K562 (cell line): ENCODE data around the gene ACAD8. TPM values are rescaled to one million over a fixed set of nuclear protein-coding genes. Genes with fewer than 3 reads are reported as not detected.

ENCODE experiments used
- ATAC-seq: fragments of 200-7000 bp; cut with Tn5 transposase; 3 replicates; pipeline ENCODE4 v1.9.1; 2020; ENCODE audit warnings: moderate library complexity
- BruUV-seq: library from RNA; stranded (reverse); fragments of 400-500 nt; replicated peaks from 2 replicates; lab custom pipeline; 2021; lab: Mats Ljungman, UMichigan
- CTCF ChIA-PET: fragments of 300-600 bp; formaldehyde crosslinking; extraction: SDS; loops from one replicate; lab custom pipeline; 2021; ENCODE audit warnings: low intra/inter-chr PET ratio; lab: Yijun Ruan, JAX
- POLR2A ChIA-PET: fragments of 300-600, 350-650 bp; sonication (Branson Sonifier 250); formaldehyde crosslinking; extraction: SDS; loops from one replicate; lab custom pipeline; 2021; ENCODE audit warnings: antibody characterized with exemption, inconsistent platforms; lab: Yijun Ruan, JAX
- DNase-seq, 4 experiments: peaks; one replicate each; pipeline versions ENCODE4 v3.0.0 to v3.0.0-alpha.2; 2011 to 2018; ENCODE audit warnings: low spot score in 3 of 4, mixed read lengths in 3 of 4; ENCODE audit errors: extremely low read depth in 1 of 4
- FAIRE-seq: peaks from 2 replicates; lab custom pipeline; 2011; peaks lifted over from hg19 to GRCh38; lab: Jason Lieb, UNC
- H2AFZ ChIP-seq: 2 replicates; pipeline ENCODE4 v1.6.0; 2011; ENCODE audit warnings: low read depth, low read length, control low read depth, inconsistent platforms
- H3K27ac ChIP-seq: fragments of 200-600 bp; 3 replicates; pipeline ENCODE4 v1.8.0; 2011; ENCODE audit warnings: low read depth, mild to moderate bottlenecking, control low read depth, inconsistent platforms, low read length, moderate library complexity, mixed read lengths; ENCODE audit errors: extremely low read depth
- H3K27me3 ChIP-seq, 2 experiments: fragments of 300-600 bp in 1 of 2; 2 replicates in 1 of 2; 3 replicates in 1 of 2; pipeline versions ENCODE4 v1.6.0 to v1.8.0; 2011; ENCODE audit warnings: inconsistent platforms in 2 of 2, low read length in 2 of 2, mild to moderate bottlenecking in 1 of 2, mixed read lengths in 1 of 2, moderate library complexity in 1 of 2; ENCODE audit not compliant: control insufficient read depth in 2 of 2, insufficient read depth in 2 of 2
- H3K36me3 ChIP-seq: fragments of 300-600 bp; 3 replicates; pipeline ENCODE4 v1.8.0; 2011; ENCODE audit warnings: mild to moderate bottlenecking, low read length, inconsistent platforms; ENCODE audit not compliant: control insufficient read depth, insufficient read depth
- H3K4me1 ChIP-seq, 2 experiments: fragments of 200-600 bp in 1 of 2; replicated peaks in 1 of 2; 2 replicates in 1 of 2; 3 replicates in 1 of 2; pipeline versions ENCODE4 v1.5.1 to v1.8.0; 2011; ENCODE audit warnings: inconsistent platforms in 2 of 2, low read length in 2 of 2, mild to moderate bottlenecking in 1 of 2, mixed read lengths in 1 of 2, moderate library complexity in 1 of 2; ENCODE audit not compliant: control insufficient read depth in 2 of 2, insufficient read depth in 2 of 2
- H3K4me2 ChIP-seq: 2 replicates; pipeline ENCODE4 v1.6.1; 2011; ENCODE audit warnings: low read length, control low read depth, inconsistent platforms, mixed read lengths; ENCODE audit not compliant: insufficient read depth
- H3K4me3 ChIP-seq: fragments of 200-600 bp; sonication (generic), shearing (Covaris generic); 2 replicates; pipeline ENCODE4 v1.5.1; 2016; ENCODE audit warnings: control low read depth, inconsistent platforms
- H3K79me2 ChIP-seq: fragments of 200-600 bp; 3 replicates; pipeline ENCODE4 v1.8.0; 2011; ENCODE audit warnings: low read length, inconsistent platforms; ENCODE audit not compliant: control insufficient read depth, insufficient read depth
- H3K9ac ChIP-seq, 2 experiments: 2 replicates each; pipeline versions ENCODE4 v1.6.0 to v1.6.1; 2011; ENCODE audit warnings: low read depth in 2 of 2, low read length in 2 of 2, control low read depth in 1 of 2, inconsistent platforms in 1 of 2, mild to moderate bottlenecking in 1 of 2, mixed read lengths in 1 of 2; ENCODE audit not compliant: insufficient read depth in 1 of 2
- H3K9me1 ChIP-seq: one replicate; pipeline ENCODE4 v1.6.0; 2011; ENCODE audit warnings: inconsistent platforms, mild to moderate bottlenecking, low read length, moderate library complexity; ENCODE audit not compliant: control insufficient read depth, insufficient read depth
- H3K9me3 ChIP-seq: replicated peaks from 2 replicates; pipeline ENCODE4 v1.5.1; 2011; ENCODE audit warnings: low read depth, low read length, inconsistent platforms; ENCODE audit not compliant: control insufficient read depth, insufficient read depth
- H4K20me1 ChIP-seq: replicated peaks from 2 replicates; pipeline ENCODE4 v1.6.1; 2011; ENCODE audit warnings: low read length, inconsistent platforms, mixed read lengths; ENCODE audit not compliant: control insufficient read depth, insufficient read depth
- HEY1 ChIP-seq: fragments of 250-450 bp; sonication (Bioruptor Pico); IDR thresholded peaks from 2 replicates; pipeline ENCODE4 v1.5.0; 2020; ENCODE audit warnings: mild to moderate bottlenecking, moderate library complexity, borderline replicate concordance
- HMGN3 ChIP-seq: IDR thresholded peaks from 2 replicates; pipeline ENCODE4 v1.6.1; 2011; ENCODE audit warnings: borderline replicate concordance, low read depth, mild to moderate bottlenecking, mixed read lengths, low read length; ENCODE audit not compliant: insufficient read length; ENCODE audit errors: extremely low read depth
- SP1 ChIP-seq: sonication (generic); formaldehyde crosslinking; IDR thresholded peaks from 2 replicates; pipeline ENCODE4 v1.8.1; 2022; ENCODE audit warnings: mild to moderate bottlenecking, missing genetic modification reagents
- WGBS: fragments of 100-300 bp; shearing (Covaris generic); methylation state at CpG from one replicate; pipeline ENCODE4 v1.1.6; 2016; ENCODE audit warnings: low coverage, mixed read lengths; ENCODE audit not compliant: insufficient coverage; ENCODE audit errors: missing lambda C conversion rate; 5-methylcytosine and 5-hydroxymethylcytosine counted together
- in situ Hi-C: fragments of 300-500 bp; cut with MboI; formaldehyde crosslinking; loops from 4 replicates; pipeline ENCODE4 v1.15.0; 2018; ENCODE audit warnings: inconsistent platforms, mixed read lengths
- intact Hi-C: fragments of 100-400 bp; cut with micrococcal nuclease; formaldehyde crosslinking; loops from 2 replicates; pipeline ENCODE4 v1.14.2; 2022
- polyA plus RNA-seq, 8 experiments: library from polyadenylated mRNA; depleted of rRNA in 4 of 8; stranded (reverse) in 5 of 8; unstranded in 3 of 8; fragments of >200 nt; fragmentation: Nextera tagmentation in 2 of 8; fragmentation: Illumina TruSeq in 1 of 8; extraction: Ambion mirVana in 2 of 8; extraction: Trizol in 1 of 8; gene quantifications; 2 replicates each; pipeline versions ENCODE4 v1.2.1 to v1.2.3, GENCODE V29; 2011 to 2014; ENCODE audit warnings: inconsistent platforms in 1 of 8, missing spikeins in 1 of 8
- total RNA-seq, 7 experiments: library from RNA; depleted of rRNA in 6 of 7; stranded (reverse); fragments of >200 nt in 6 of 7; fragmentation: Illumina TruSeq in 2 of 7; extraction: Trizol in 2 of 7; gene quantifications; 2 replicates each; pipeline versions ENCODE4 v1.2.1 to v1.2.3, GENCODE V29; 2011 to 2021; ENCODE audit warnings: low replicate concordance in 1 of 7
- TF ChIP-seq, protein P1 (sequence below): fragments of 450-650 bp; IDR thresholded peaks from 2 replicates; pipeline ENCODE4 v1.6.1; 2018; ENCODE audit not compliant: partially characterized antibody
- TF ChIP-seq, protein P2 (sequence below), 3 experiments: fragments of 200-800 bp in 1 of 3; fragments of 250-450 bp in 1 of 3; fragments of 450-650 bp in 1 of 3; sonication (Bioruptor Pico) in 1 of 3; sonication (Bioruptor generic) in 1 of 3; formaldehyde crosslinking in 1 of 3; IDR thresholded peaks; 2 replicates each; pipeline versions ENCODE4 v1.6.1 to v1.8.0; 2016 to 2022; ENCODE audit warnings: mild to moderate bottlenecking in 2 of 3, missing genetic modification characterization in 2 of 3, missing compliant biosample characterization in 1 of 3, moderate library complexity in 1 of 3
- TF ChIP-seq, protein P3 (sequence below), 2 experiments: IDR thresholded peaks; 2 replicates each; pipeline ENCODE4 v1.6.1; 2011; ENCODE audit warnings: borderline replicate concordance in 1 of 2, control low read depth in 1 of 2, low read depth in 1 of 2, low read length in 1 of 2, mild to moderate bottlenecking in 1 of 2, mixed read lengths in 1 of 2, moderate library complexity in 1 of 2; ENCODE audit not compliant: insufficient read depth in 1 of 2, insufficient read length in 1 of 2, poor library complexity in 1 of 2, severe bottlenecking in 1 of 2; ENCODE audit errors: extremely low read depth in 1 of 2

ACAD8 gene
- total and polyA plus RNA-seq, 9 of the 15 experiments (the other 6 are each of a cell fraction or from before 2014, with no cell fraction given), result 6.5 to 34.1 (median 20.1) TPM

DNA sequence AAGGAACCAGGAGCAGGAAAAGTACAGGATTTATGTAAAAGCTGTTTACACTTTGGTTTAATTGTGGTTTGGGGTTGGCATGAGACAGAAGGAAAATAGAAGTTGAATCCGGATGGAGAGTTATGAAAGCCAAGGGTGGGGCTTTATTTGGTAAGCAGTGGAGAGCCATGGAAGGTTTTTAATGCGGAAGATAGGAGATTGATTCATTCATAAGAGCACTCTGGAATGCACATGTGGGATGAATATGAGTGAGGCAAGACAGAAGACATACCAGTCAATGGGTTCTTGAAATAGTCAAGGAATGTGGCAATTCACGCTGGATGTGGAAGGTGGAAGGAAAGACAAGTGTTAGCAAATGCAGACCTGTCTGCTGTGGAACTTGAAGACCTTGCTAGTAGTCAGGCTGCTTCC lies 13.5 kb downstream of the ACAD8 start (continued):
- TF ChIP-seq, protein P1, sequence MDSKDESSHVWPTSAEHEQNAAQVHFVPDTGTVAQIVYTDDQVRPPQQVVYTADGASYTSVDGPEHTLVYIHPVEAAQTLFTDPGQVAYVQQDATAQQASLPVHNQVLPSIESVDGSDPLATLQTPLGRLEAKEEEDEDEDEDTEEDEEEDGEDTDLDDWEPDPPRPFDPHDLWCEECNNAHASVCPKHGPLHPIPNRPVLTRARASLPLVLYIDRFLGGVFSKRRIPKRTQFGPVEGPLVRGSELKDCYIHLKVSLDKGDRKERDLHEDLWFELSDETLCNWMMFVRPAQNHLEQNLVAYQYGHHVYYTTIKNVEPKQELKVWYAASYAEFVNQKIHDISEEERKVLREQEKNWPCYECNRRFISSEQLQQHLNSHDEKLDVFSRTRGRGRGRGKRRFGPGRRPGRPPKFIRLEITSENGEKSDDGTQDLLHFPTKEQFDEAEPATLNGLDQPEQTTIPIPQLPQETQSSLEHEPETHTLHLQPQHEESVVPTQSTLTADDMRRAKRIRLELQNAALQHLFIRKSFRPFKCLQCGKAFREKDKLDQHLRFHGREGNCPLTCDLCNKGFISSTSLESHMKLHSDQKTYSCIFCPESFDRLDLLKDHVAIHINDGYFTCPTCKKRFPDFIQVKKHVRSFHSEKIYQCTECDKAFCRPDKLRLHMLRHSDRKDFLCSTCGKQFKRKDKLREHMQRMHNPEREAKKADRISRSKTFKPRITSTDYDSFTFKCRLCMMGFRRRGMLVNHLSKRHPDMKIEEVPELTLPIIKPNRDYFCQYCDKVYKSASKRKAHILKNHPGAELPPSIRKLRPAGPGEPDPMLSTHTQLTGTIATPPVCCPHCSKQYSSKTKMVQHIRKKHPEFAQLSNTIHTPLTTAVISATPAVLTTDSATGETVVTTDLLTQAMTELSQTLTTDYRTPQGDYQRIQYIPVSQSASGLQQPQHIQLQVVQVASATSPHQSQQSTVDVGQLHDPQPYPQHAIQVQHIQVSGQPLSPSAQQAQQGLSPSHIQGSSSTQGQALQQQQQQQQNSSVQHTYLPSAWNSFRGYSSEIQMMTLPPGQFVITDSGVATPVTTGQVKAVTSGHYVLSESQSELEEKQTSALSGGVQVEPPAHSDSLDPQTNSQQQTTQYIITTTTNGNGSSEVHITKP, result no peak
- no peak for TF ChIP-seq HMGN3
- TF ChIP-seq HEY1, result no peak
- TF ChIP-seq SP1 (CRISPR knock-in tag), result no peak

DNA sequence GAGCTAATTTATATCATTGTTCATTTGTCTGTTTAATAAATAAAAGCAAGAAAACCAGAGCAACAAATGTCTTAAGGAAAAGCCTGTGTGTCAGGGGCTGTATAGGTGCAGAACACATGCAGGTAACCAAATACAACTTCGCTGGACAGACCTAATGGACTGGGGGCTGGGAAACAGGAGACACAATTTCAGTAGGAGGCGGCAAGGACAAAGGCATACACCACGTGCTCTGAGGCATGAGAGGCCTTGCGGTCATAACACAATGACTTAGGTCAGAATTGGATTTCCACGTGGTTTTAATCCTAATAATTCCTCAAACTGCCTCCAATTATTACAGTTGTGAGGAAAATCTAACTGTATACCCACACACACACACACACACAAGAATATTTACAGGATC lies 14.1 kb downstream of the ACAD8 start:
- in situ Hi-C loops, result no loop called here
- 44% methylated on average over 5 of the region's 5 CpGs for WGBS
- FAIRE-seq, result no peak

More for the DNA sequence above, 14.1 kb downstream of the ACAD8 start:
- Histone ChIP-seq H3K9ac (no peak overlapping the region), H3K27me3 (peaks cover 10 to 30% of the 10 kb centered on the region in 2 experiments; a peak in 4 of 5 replicates), H3K4me2 (no peak overlapping the region), H3K36me3 (peaks cover 12% of the 10 kb centered on the region; the same call in 1 of the 3 replicates), H3K4me1 (peaks cover 0 to 3% of the 10 kb centered on the region in 2 experiments; a peak in 2 of 5 replicates), H3K79me2 (no peaks in the 10 kb centered on the region), H2AFZ (no peak overlapping the region), H4K20me1 (no peaks in the 10 kb centered on the region), H3K9me1 (no peaks in the 10 kb centered on the region), H3K27ac (no peak overlapping the region), H3K4me3 (no peak overlapping the region), H3K9me3 (no peaks in the 10 kb centered on the region)
- no peak for DNase-seq
- ChIA-PET POLR2A (interaction anchor here (1.0 kb wide), 1 partner anchor 16 kb away, joined by 5 read pairs; no protein-coding TSS in a partner anchor), CTCF (no interaction called here)
- no TSS peak for BruUV-seq
- TF ChIP-seq, protein P2, sequence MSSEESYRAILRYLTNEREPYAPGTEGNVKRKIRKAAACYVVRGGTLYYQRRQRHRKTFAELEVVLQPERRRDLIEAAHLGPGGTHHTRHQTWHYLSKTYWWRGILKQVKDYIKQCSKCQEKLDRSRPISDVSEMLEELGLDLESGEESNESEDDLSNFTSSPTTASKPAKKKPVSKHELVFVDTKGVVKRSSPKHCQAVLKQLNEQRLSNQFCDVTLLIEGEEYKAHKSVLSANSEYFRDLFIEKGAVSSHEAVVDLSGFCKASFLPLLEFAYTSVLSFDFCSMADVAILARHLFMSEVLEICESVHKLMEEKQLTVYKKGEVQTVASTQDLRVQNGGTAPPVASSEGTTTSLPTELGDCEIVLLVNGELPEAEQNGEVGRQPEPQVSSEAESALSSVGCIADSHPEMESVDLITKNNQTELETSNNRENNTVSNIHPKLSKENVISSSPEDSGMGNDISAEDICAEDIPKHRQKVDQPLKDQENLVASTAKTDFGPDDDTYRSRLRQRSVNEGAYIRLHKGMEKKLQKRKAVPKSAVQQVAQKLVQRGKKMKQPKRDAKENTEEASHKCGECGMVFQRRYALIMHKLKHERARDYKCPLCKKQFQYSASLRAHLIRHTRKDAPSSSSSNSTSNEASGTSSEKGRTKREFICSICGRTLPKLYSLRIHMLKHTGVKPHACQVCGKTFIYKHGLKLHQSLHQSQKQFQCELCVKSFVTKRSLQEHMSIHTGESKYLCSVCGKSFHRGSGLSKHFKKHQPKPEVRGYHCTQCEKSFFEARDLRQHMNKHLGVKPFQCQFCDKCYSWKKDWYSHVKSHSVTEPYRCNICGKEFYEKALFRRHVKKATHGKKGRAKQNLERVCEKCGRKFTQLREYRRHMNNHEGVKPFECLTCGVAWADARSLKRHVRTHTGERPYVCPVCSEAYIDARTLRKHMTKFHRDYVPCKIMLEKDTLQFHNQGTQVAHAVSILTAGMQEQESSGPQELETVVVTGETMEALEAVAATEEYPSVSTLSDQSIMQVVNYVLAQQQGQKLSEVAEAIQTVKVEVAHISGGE (CRISPR knock-in tag; IDR thresholded peaks at IDR 0.05), result no peak
- TF ChIP-seq, protein P3, sequence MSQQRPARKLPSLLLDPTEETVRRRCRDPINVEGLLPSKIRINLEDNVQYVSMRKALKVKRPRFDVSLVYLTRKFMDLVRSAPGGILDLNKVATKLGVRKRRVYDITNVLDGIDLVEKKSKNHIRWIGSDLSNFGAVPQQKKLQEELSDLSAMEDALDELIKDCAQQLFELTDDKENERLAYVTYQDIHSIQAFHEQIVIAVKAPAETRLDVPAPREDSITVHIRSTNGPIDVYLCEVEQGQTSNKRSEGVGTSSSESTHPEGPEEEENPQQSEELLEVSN (IDR thresholded peaks at IDR 0.05; ENCODE audit: borderline replicate concordance in 1 of 2, extremely low read depth in 1 of 2, insufficient read depth in 1 of 2, insufficient read length in 1 of 2, low read depth in 1 of 2, low read length in 1 of 2, poor library complexity in 1 of 2, severe bottlenecking in 1 of 2), result peak in 1 of 2 experiments; percentile 62
- intact Hi-C loops, result no loop called here
- ATAC-seq, result no peak
